ENCODE measurements around the gene CBR4.
"Not testable (repeated sequence)": the region's sequence is repeated elsewhere in the genome, so short reads cannot be mapped to it uniquely, and the experiment has no call there.

CBR4 gene

DNA sequence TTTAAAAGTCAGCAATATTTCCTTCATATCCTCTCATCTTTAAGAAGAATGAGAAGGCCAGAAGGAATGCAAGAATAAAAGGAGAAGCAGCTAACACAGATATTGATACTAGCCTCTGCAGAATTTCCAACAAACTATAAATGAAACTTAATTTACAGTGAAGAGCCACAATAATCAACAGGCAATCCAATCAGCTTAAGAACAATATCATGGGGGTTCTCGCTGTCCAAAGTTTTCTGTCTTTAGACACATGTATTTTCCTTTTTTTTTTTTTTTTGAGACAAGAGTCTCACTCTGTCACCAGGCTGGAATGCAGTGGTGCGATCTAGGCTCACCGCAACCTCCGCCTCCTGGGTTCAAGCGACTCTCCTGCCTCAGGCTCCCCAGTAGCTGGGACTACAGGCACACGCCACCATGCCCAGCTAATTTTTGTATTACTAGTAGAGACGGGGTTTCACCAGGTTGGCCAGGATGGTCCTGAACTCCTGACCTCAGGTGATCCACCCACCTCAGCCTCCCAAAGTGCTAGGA lies 17.0 kb downstream of the CBR4 start:
- DNase-seq, result not testable (repeated sequence)

GRCh38 chr4:168981942-168982341 lies 28.1 kb downstream of the CBR4 start:
- DNase-seq, result no peak

- DNase-seq, result no peak
Measured at GRCh38 chr4:168981460-168981859, 28.6 kb downstream of the CBR4 start.

DNA sequence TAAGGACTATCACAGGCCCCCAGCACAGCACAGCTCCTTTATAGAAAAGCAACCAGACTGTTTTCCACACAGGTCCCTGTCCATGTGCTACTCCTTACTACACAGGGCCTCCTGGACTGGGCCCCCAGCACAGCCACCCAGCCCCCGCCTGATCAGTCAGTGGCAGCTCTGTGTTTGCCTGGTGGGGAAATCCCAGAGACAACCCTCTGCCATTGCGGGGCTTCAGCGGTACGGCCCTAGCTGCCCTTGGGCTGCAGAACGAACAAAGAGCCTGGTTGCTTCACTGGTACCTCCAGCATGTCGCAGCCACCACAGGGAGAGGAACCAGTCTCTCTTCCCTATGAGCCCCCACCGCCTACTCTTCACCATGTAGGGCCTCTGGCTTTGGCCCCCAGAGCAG lies 30.7 kb downstream of the CBR4 start:
- no peak for DNase-seq

GRCh38 chr4:168978001-168978700 lies 31.9 kb downstream of the CBR4 start:
- DNase-seq, result no peak

- no peak for DNase-seq
Measured at GRCh38 chr4:168972596-168972995, 37.5 kb downstream of the CBR4 start.

DNA sequence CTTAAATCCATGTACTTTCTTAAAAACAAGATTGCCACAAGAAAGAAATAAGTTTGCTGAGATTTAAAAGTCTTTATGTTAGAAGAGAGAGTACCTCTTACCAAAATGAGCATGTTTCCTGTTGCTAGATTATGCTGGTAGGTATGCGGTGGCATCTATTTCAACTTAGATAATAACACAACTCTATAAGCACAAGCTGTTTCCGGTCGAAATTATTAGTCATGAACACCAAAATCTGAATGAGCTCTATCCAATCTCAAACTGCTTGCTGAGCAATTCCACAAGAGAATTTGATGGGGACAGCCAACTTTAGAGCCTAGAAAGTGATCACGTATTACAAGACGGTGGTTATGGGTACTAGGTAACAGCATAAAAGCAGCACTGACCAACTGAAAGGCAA lies 49.3 kb downstream of the CBR4 start:
- no peak for DNase-seq

GRCh38 chr4:168955674-168956073 lies 54.4 kb downstream of the CBR4 start:
- no peak for DNase-seq

- peak; percentile 6 to 18 for DNase-seq
Measured at GRCh38 chr4:168952821-168953246, 57.2 kb downstream of the CBR4 start.

DNA sequence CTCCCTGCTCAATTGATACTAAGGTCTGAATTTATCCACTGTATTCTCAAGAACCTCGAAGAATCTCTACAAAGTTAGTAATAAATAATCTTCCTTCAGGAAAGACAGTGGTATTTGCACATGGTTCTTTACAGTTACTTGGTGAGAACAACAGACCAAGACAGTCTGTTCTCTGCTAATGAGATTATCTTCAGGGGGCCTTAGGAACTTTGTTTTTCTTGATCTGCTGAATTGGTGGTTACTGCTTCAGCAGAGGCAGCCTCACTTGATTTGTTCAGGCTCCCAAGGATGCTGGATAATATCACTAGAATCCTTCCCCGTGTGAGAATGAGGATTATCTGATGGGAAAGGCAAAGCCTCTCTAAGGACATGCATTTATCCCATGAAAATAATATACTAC lies 64.8 kb downstream of the CBR4 start:
- DNase-seq, result no peak

DNA sequence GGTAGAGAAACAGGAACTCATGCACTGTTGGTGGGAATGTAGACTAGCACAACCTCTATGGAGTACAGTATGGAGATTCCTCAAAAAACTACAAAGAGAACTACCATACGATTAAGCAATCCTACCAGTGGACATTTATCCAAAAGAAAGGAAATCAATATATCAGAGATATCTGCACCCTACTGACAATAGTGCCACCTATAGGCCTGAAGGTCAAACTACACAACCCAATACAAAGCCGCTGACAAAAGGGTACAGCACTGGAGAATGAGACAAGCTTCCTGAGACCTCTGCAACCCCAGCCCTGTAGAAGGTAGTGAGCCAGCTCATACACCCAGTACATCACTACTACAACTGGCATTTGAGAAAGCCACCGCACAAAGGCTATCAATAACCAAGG lies 67.1 kb downstream of the CBR4 start:
- DNase-seq, result no peak

All from NCI-H187 (cell line).